GM21515 (cell line): ENCODE measurements around the gene SPOP.
A peak's percentile ranks its signal among the peaks of the same experiment; 100 is the strongest.
"Not testable (repeated sequence)": the region's sequence is repeated elsewhere in the genome, so short reads cannot be mapped to it uniquely, and the experiment has no call there.

Experiments
- ATAC-seq: cut with Tn5 transposase; IDR thresholded peaks from one replicate; pipeline ENCODE4 v1.9.1; 2021; ENCODE audit not compliant: unreplicated experiment

The SPOP gene

GRCh38 chr17:49677933-49678847 lies at the start of gene SPOP:
SPOP (minus strand) TSS chr17:49678097; CDS start chr17:49622810, 55,287 bp downstream.
- ATAC-seq, result peak; percentile 75

- no peak for ATAC-seq
These were observed 49.5 kb upstream of the SPOP start for GRCh38 chr17:49727380-49727779.

GRCh38 chr17:49725452-49726130 lies 47.7 kb upstream of the SPOP start:
- ATAC-seq, result no peak

- not testable (repeated sequence) for ATAC-seq
These were observed 46.7 kb upstream of the SPOP start for GRCh38 chr17:49724552-49724951.

GRCh38 chr17:49723423-49723822 lies 45.5 kb upstream of the SPOP start:
- no peak for ATAC-seq

- no peak for ATAC-seq
These were observed 44.2 kb upstream of the SPOP start for GRCh38 chr17:49722066-49722465.

GRCh38 chr17:49717371-49717861 lies 39.5 kb upstream of the SPOP start:
- ATAC-seq, result no peak

GRCh38 chr17:49716668-49717364 lies 38.9 kb upstream of the SPOP start:
- no peak for ATAC-seq

GRCh38 chr17:49715717-49716279 lies 37.9 kb upstream of the SPOP start:
- no peak for ATAC-seq

GRCh38 chr17:49715216-49715615 lies 37.3 kb upstream of the SPOP start:
- no peak for ATAC-seq

- no peak for ATAC-seq
These were observed 30.8 kb upstream of the SPOP start for GRCh38 chr17:49708515-49709183.

GRCh38 chr17:49707608-49708514 lies 30.0 kb upstream of the SPOP start, which contains the start of gene SLC35B1:
SLC35B1 (minus strand) TSS chr17:49707964; CDS start chr17:49707833, 131 bp downstream.
- peak; percentile 81 for ATAC-seq

- ATAC-seq, result no peak
These were observed 29.3 kb upstream of the SPOP start for GRCh38 chr17:49707246-49707607.

- ATAC-seq, result no peak
These were observed 27.4 kb upstream of the SPOP start for GRCh38 chr17:49705254-49705653.

GRCh38 chr17:49703557-49704277 lies 25.8 kb upstream of the SPOP start:
- no peak for ATAC-seq

- no peak for ATAC-seq
These were observed 23.1 kb upstream of the SPOP start for GRCh38 chr17:49700960-49701359.

- ATAC-seq, result no peak
These were observed 22.2 kb upstream of the SPOP start for GRCh38 chr17:49699966-49700575.

GRCh38 chr17:49698005-49698404 lies 20.1 kb upstream of the SPOP start:
- no peak for ATAC-seq
